ENCODE data around the gene RBM39.

RBM39 gene

DNA sequence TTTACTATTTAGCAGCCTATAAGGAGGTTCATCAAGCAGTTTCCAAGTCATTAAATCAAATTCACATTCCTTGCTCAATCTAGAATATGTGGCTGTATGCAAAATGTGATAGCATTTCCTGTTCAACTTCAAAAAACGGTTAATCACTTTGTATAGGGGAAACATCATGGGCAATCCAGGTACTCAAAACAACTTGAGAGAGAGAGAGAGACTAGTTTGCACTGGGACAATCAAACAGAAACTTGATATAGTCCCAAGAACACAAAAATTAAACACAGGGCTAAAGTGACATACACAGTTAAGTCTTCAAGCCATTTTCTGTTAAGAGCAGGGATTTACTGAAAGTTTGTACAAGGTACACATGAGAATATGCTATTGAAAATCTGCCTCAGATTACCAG is 84.8 kb downstream of the RBM39 start:
- TF ChIP-seq CTCF (IDR thresholded peaks at IDR 0.05): no peak
- Histone ChIP-seq H3K4me3 (no peak overlapping the region), H3K27ac (no peak overlapping the region)
- DNase-seq (ENCODE audit: low spot score): no peak

DNA sequence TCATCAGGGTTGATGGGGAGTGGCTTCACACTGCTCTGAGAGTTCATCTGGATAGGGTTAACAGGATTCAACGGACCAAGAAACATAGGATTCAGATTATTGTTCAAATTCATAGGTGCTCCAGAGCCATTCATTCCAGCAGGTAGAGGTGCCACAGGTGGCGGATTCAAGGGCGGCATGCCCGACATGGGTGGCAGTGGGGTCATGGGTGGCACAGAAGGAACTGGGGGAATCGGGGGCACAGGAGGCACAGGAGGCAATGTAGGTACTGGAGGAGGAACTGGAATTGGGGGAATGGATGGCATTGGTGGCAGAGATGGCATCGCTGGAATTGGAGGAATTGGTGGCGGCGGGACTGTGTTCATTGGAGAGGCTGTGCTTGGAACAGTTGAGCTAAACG is 87.6 kb downstream of the RBM39 start:
- no peak for TF ChIP-seq CTCF (IDR thresholded peaks at IDR 0.05)
- H3K4me3 ChIP-seq: no peak overlapping the region
- H3K27ac ChIP-seq: no peak overlapping the region
- DNase-seq (ENCODE audit: low spot score): no peak

DNA sequence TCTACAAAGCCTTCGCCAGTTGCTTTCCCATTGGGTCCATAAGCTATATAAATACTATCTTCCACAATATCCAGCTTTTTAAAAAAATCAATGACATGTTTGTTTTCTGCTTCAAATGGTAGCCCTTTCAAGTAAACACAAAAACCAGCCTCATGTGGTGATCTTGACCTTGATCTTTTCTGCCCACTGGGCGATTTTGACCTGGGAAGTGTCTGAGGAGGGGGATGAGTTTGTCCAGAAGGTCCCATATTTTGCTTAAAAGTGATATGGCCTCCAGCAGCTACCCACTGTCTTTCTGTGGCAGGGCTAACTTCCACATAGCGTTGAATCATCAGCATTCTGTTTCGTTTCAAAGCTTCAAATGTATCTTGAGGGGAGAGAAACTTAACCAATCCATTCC is 88.2 kb downstream of the RBM39 start:
- Histone ChIP-seq H3K4me3 (no peak overlapping the region), H3K27ac (no peak overlapping the region)
- TF ChIP-seq CTCF (IDR thresholded peaks at IDR 0.05): no peak
- DNase-seq (ENCODE audit: low spot score): no peak

Measured in coronary artery (tissue), 2 donors.